CD8-positive, alpha-beta memory T cell (primary cell): Measurements from ENCODE around the gene VCPKMT. TPM values are rescaled to one million over a fixed set of nuclear protein-coding genes. Genes with fewer than 3 reads are reported as not detected.

Source experiments
- CTCF ChIA-PET: fragments of 350-600 bp; sonication (Branson Sonifier 250); formaldehyde crosslinking; loops from one replicate; lab custom pipeline; 2021; ENCODE audit warnings: antibody characterized with exemption; lab: Charles Lee
- POLR2A ChIA-PET: fragments of 350-600 bp; sonication (Branson Sonifier 250); formaldehyde crosslinking; loops from one replicate; lab custom pipeline; 2021; ENCODE audit warnings: antibody characterized with exemption; lab: Charles Lee
- DNase-seq, 5 donors: peaks; one replicate each; pipeline versions ENCODE4 v3.0.0 to v3.0.0-alpha.2; 2020 to 2022; ENCODE audit warnings: mixed read lengths in 1 of 5
- H3K27ac ChIP-seq: one replicate; pipeline ENCODE4 v1.7.0; 2013; ENCODE audit warnings: low read depth, mild to moderate bottlenecking, low read length, moderate library complexity
- H3K27me3 ChIP-seq: 2 replicates; pipeline ENCODE4 v1.7.0; 2013; ENCODE audit warnings: low read length, mild to moderate bottlenecking; ENCODE audit not compliant: insufficient read depth, poor library complexity, severe bottlenecking
- H3K36me3 ChIP-seq: 2 replicates; pipeline ENCODE4 v1.7.0; 2013; ENCODE audit warnings: mild to moderate bottlenecking, low read length, moderate library complexity; ENCODE audit not compliant: insufficient read depth
- H3K4me1 ChIP-seq: 2 replicates; pipeline ENCODE4 v1.7.0; 2013; ENCODE audit warnings: mild to moderate bottlenecking, low read length, moderate library complexity; ENCODE audit not compliant: insufficient read depth
- H3K4me3 ChIP-seq: 2 replicates; pipeline ENCODE4 v1.7.0; 2013; ENCODE audit warnings: mild to moderate bottlenecking, low read length
- H3K9me3 ChIP-seq: 2 replicates; pipeline ENCODE4 v1.7.0; 2013; ENCODE audit warnings: mild to moderate bottlenecking, low read length
- H3K27ac Mint-ChIP-seq, 8 donors: one replicate each; pipeline ENCODE4 v1.8.0; 2020 to 2021; ENCODE audit warnings: mixed read lengths in 8 of 8, mild to moderate bottlenecking in 6 of 8, inconsistent platforms in 3 of 8, moderate library complexity in 3 of 8
- H3K27me3 Mint-ChIP-seq, 2 donors: one replicate each; pipeline ENCODE4 v1.8.0; 2020 to 2021; ENCODE audit warnings: mixed read lengths in 2 of 2, mild to moderate bottlenecking in 1 of 2, moderate library complexity in 1 of 2
- H3K36me3 Mint-ChIP-seq, 3 donors: one replicate each; pipeline ENCODE4 v1.8.0; 2020 to 2021; ENCODE audit warnings: mixed read lengths in 3 of 3, inconsistent platforms in 1 of 3, mild to moderate bottlenecking in 1 of 3
- H3K4me1 Mint-ChIP-seq, 3 donors: one replicate each; pipeline ENCODE4 v1.8.0; 2020 to 2021; ENCODE audit warnings: mixed read lengths in 3 of 3, inconsistent platforms in 1 of 3, mild to moderate bottlenecking in 1 of 3
- H3K4me3 Mint-ChIP-seq, 7 donors: one replicate each; pipeline ENCODE4 v1.8.0; 2020 to 2021; ENCODE audit warnings: mixed read lengths in 7 of 7, mild to moderate bottlenecking in 6 of 7, moderate library complexity in 4 of 7, inconsistent platforms in 2 of 7
- H3K9me3 Mint-ChIP-seq, 5 donors: one replicate each; pipeline ENCODE4 v1.8.0; 2020 to 2022; ENCODE audit warnings: mixed read lengths in 5 of 5, mild to moderate bottlenecking in 3 of 5, moderate library complexity in 2 of 5, inconsistent platforms in 1 of 5
- polyA plus RNA-seq: library from polyadenylated mRNA; unstranded; fragments of 300-500 nt; fragmentation: Illumina TruSeq; gene quantifications from one replicate; pipeline ENCODE4 v1.2.3, GENCODE V29; 2021
- total RNA-seq, 2 experiments: library from RNA; stranded (reverse); gene quantifications; one replicate each; pipeline ENCODE4 v1.2.3, GENCODE V29; 2021

The VCPKMT gene
- total and polyA plus RNA-seq, 3 experiments from 2014 or later: 11.7 to 19.9 (median 16.5) TPM

DNA sequence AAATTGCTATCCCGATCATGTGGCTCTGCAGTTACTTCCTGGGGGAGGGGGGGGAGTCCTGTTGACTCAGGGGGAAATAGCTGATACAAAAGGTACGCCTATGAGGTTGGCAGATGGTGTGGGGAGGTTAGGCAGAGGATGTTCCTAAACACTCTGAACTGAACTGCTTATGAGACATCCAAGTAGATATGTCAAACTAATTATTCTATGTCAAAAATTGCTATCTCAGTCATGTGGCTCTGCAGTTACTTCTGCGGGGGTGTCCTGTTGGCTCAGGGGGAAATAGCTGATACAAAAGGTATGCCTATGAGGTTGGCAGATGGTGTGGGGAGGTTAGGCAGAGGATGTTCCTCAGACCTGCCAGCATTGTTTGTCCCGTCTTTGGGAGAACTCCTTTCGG, 5.1 kb upstream of the VCPKMT start:
- Histone ChIP-seq H3K9me3 (no peaks in the 10 kb centered on the region), H3K4me3 (no peak overlapping the region), H3K27ac (no peak overlapping the region), H3K4me1 (peaks cover 6% of the 10 kb centered on the region), H3K36me3 (peaks cover 6% of the 10 kb centered on the region), H3K27me3 (no peaks in the 10 kb centered on the region)
- Mint-ChIP-seq H3K36me3 (peaks cover 8 to 43% (median 9%) of the 10 kb centered on the region in 3 donors), H3K4me1 (peaks cover 5 to 7% (median 6%) of the 10 kb centered on the region in 3 donors), H3K27ac (peak overlapping the region in 3 of 8 donors; percentile 15 to 42 (median 21)), H3K9me3 (no peaks in the 10 kb centered on the region), H3K27me3 (no peaks in the 10 kb centered on the region), H3K4me3 (no peak overlapping the region)
- ChIA-PET POLR2A (no interaction called here), CTCF (interaction anchor here (1.4 kb wide), 1 partner anchor 260 kb away, joined by 4 read pairs; no protein-coding TSS in a partner anchor)
- no peak for DNase-seq

DNA sequence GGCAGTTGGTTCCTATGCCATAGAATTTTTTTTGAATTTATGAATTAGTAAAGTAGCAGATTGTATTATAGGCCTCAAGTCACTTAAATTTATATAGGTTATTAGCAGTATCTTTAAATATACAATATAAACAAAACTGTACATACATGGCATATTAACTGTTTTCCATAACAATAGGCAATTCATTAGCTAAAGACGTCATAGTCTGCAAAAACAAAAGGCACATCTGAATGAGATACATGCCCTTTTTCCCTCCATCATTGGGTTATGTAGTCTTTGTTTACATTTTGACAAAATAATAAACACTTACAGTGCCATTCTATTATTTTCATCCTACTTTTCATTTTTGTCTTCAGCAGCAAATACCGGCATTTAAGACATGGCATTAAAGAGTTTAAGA, 1.1 kb upstream of the VCPKMT start:
- POLR2A ChIA-PET: interaction anchor here (0.7 to 2.5 kb wide), 6 partner anchors 18 to 497 kb away, joined by 3 to 24 read pairs (median 3); partner anchors contain the start of gene RPL36AL
- H3K4me3 Mint-ChIP-seq: peak overlapping the region in 1 of 7 donors; percentile 40
- H3K4me1 Mint-ChIP-seq: peaks cover 22 to 40% (median 28%) of the 10 kb centered on the region in 3 donors
- peaks cover 17% of the 10 kb centered on the region for H3K36me3 ChIP-seq
- H3K9me3 ChIP-seq: no peaks in the 10 kb centered on the region
- peak overlapping the region; percentile 78 for H3K27ac ChIP-seq
- H3K27ac Mint-ChIP-seq: peak overlapping the region in 5 of 8 donors; percentile 17 to 94 (median 50)
- CTCF ChIA-PET: interaction anchor here (1.1 to 2.5 kb wide), 5 partner anchors 10 to 483 kb away, joined by 3 to 29 read pairs (median 8); partner anchors contain the start of genes DNAAF2, KLHDC2 and NEMF
- H3K36me3 Mint-ChIP-seq: peaks cover 4 to 49% (median 7%) of the 10 kb centered on the region in 3 donors
- no peak overlapping the region for H3K4me3 ChIP-seq
- no peaks in the 10 kb centered on the region for H3K27me3 ChIP-seq
- no peaks in the 10 kb centered on the region for H3K27me3 Mint-ChIP-seq
- no peaks in the 10 kb centered on the region for H3K9me3 Mint-ChIP-seq
- H3K4me1 ChIP-seq: peaks cover 26% of the 10 kb centered on the region
- no peak for DNase-seq

DNA sequence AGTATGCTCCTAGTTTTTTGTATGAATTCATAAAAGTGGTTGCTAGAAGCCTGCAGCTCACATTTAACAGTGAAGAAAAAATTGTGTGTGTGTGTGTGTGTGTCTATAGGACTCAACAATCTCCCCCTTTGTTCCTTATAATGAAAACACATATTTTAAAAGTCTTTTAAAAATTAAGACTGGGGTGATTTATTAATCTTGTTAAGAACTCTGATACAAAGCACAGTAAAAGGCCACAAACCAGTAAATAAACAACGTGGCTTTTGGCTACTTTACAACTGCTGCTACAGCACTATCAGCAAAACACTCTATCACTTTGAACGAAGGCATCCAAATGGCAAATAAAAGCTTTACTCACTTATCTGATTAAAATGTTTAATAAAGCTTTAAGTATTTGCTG, 594 bp upstream of the VCPKMT start:
- peaks cover 26% of the 10 kb centered on the region for H3K4me1 ChIP-seq
- Mint-ChIP-seq H3K4me3 (peak overlapping the region; percentile 95 to 97 (median 97)), H3K27ac (peak overlapping the region; percentile 94 to 99 (median 99)), H3K36me3 (peaks cover 4 to 53% (median 7%) of the 10 kb centered on the region in 3 donors), H3K4me1 (peaks cover 22 to 40% (median 28%) of the 10 kb centered on the region in 3 donors), H3K9me3 (no peaks in the 10 kb centered on the region), H3K27me3 (no peaks in the 10 kb centered on the region)
- no peaks in the 10 kb centered on the region for H3K9me3 ChIP-seq
- no peak for DNase-seq
- POLR2A ChIA-PET: interaction anchor here (0.7 to 2.5 kb wide), 9 partner anchors 19 to 497 kb away, joined by 3 to 24 read pairs (median 3); partner anchors contain the start of genes KLHDC2, NEMF and RPL36AL
- CTCF ChIA-PET: interaction anchor here (0.8 to 2.5 kb wide), 10 partner anchors 10 to 482 kb away, joined by 3 to 29 read pairs (median 5); partner anchors contain the start of genes DNAAF2, KLHDC2 and NEMF
- H3K36me3 ChIP-seq: peaks cover 22% of the 10 kb centered on the region
- peak overlapping the region; percentile 78 for H3K27ac ChIP-seq
- no peaks in the 10 kb centered on the region for H3K27me3 ChIP-seq
- peak overlapping the region; percentile 40 for H3K4me3 ChIP-seq

DNA sequence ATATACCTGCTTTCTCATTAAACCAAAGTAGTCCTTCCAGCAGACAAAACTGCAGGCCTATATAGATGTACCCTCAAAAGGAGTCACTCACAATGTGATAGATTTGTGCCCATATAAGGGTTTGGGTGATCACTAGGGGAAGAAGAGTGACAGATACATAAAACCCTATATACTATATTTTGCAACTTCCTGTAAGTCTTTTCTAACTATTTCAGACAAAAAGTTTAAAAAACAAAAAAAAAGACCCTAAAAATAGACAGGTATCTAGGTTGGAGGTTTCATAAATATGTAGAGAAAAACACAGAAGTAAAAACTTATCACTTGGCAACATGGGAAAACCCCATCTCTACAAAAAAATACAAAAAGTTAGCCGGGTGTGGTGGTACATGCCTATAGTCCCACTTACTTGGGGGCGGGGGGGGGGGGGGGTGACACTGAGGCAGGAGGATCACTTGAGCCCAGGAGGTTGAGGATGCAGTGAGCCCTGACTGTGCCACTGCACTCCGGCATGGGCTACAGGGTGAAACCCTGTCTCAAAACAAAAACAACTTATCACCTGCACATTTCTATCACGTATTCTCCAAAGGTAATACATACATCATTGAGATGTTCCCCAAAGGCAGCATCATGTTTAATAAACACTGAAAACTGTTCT, 2.9 kb downstream of the VCPKMT start:
- Mint-ChIP-seq H3K9me3 (no peaks in the 10 kb centered on the region), H3K27ac (peak overlapping the region; percentile 7 to 82 (median 61)), H3K4me3 (peak overlapping the region in 3 of 7 donors; percentile 24 to 54 (median 51)), H3K4me1 (peaks cover 24 to 50% (median 37%) of the 10 kb centered on the region in 3 donors), H3K36me3 (peaks cover 3 to 75% (median 11%) of the 10 kb centered on the region in 3 donors), H3K27me3 (no peaks in the 10 kb centered on the region)
- CTCF ChIA-PET: interaction anchor here (0.6 to 4.9 kb wide), 10 partner anchors 31 to 261 kb away, joined by 3 to 19 read pairs (median 4); partner anchors contain the start of gene NEMF
- H3K27me3 ChIP-seq: no peaks in the 10 kb centered on the region
- H3K4me1 ChIP-seq: peaks cover 26% of the 10 kb centered on the region
- H3K27ac ChIP-seq: no peak overlapping the region
- H3K9me3 ChIP-seq: no peaks in the 10 kb centered on the region
- DNase-seq: no peak
- POLR2A ChIA-PET: no interaction called here
- H3K4me3 ChIP-seq: no peak overlapping the region
- peaks cover 37% of the 10 kb centered on the region for H3K36me3 ChIP-seq

DNA sequence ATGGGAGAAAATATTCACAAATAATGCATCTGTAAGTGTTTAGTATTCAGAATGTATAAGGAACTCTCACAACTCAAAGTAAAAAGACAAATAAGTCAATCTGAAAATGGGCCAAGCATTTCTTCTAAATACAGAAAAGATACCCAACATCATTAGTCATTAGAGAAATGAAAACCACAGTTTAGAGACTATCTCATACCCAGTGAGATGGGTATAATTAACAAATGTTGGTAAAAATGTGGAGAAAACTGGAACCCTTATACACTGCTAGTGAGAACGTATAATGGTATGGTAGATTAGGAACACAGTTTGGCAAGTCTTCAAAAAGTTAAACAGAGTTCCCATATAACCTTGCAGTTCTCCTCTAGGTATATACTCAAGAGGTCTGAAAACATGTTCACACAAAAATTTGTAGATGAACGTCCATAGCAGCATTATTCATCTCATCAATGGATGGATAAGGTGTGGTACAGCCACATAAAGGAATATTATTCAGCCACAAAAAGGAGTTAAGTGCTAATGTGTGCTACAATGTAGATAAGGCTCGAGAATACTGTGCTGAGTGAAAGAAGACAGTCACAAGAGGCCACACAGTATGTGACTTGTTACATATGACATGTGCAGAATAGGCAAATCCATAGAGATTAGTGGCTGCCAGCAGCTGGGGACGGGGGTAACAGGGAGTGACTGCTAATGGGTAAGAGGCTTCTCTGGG, 5.9 kb downstream of the VCPKMT start:
- Mint-ChIP-seq H3K36me3 (peaks cover 0 to 72% (median 7%) of the 10 kb centered on the region in 3 donors), H3K4me1 (peaks cover 11 to 36% (median 23%) of the 10 kb centered on the region in 3 donors), H3K4me3 (peak overlapping the region in 1 of 7 donors; percentile 69), H3K27me3 (no peaks in the 10 kb centered on the region), H3K9me3 (no peaks in the 10 kb centered on the region), H3K27ac (peak overlapping the region in 4 of 8 donors; percentile 1 to 69 (median 54))
- Histone ChIP-seq H3K4me3 (no peak overlapping the region), H3K36me3 (peaks cover 33% of the 10 kb centered on the region), H3K27me3 (no peaks in the 10 kb centered on the region), H3K27ac (no peak overlapping the region), H3K4me1 (peaks cover 16% of the 10 kb centered on the region), H3K9me3 (no peaks in the 10 kb centered on the region)
- no peak for DNase-seq
- ChIA-PET POLR2A (no interaction called here), CTCF (interaction anchor here (0.7 to 4.9 kb wide), 2 partner anchors 248 to 268 kb away, joined by 3 to 19 read pairs; no protein-coding TSS in a partner anchor)

DNA sequence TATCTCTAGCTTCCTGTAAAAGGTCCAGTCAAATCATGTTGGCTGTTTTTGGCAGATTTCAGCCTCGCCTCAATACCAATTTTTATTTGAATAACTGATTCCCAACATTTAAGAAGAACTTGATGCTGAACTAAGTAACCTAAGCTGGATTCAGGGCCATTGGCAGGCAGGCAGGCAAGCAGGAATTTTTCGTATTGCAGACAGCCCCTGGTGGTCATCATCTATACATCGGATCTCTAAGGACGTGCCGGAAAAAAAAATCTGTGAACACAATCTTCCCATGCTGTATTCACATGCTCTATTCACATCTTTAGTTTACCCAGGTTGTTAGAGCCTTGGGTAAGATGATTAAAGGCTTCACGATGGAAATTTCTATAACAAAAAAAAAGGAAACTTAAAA, 7.0 kb downstream of the VCPKMT start:
- Histone ChIP-seq H3K27me3 (no peaks in the 10 kb centered on the region), H3K4me3 (no peak overlapping the region), H3K36me3 (peaks cover 29% of the 10 kb centered on the region), H3K9me3 (no peaks in the 10 kb centered on the region), H3K27ac (no peak overlapping the region), H3K4me1 (peaks cover 8% of the 10 kb centered on the region)
- Mint-ChIP-seq H3K4me3 (no peak overlapping the region), H3K9me3 (no peaks in the 10 kb centered on the region), H3K36me3 (peaks cover 0 to 67% (median 7%) of the 10 kb centered on the region in 3 donors), H3K27ac (peak overlapping the region in 2 of 8 donors; percentile 17 to 40), H3K4me1 (peaks cover 8 to 33% (median 22%) of the 10 kb centered on the region in 3 donors), H3K27me3 (no peaks in the 10 kb centered on the region)
- no peak for DNase-seq
- POLR2A ChIA-PET: no interaction called here
- CTCF ChIA-PET: interaction anchor here (1.0 to 7.1 kb wide), 2 partner anchors 242 to 248 kb away, joined by 3 to 47 read pairs; no protein-coding TSS in a partner anchor

DNA sequence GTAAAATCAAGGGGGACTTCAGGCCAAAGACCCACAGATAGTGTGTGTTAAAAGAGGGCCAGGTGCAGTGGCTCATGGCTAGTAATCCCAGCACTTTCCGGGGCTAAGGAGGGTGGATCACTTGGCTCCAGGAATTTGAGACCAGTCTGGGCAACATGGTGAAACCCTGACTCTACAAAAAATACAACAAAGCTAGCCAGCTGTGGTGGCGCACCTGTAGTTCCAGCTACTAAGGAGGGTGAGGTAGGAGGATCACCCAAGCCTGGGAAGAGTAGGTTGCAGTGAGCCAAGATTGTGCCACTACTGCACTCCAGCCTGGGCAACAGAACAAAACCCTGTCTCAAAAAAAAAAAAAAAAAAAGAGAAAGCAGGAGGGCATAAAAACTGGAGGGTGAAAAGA, 8.5 kb downstream of the VCPKMT start:
- H3K4me1 Mint-ChIP-seq: peaks cover 14 to 32% (median 31%) of the 10 kb centered on the region in 3 donors
- ChIA-PET POLR2A (interaction anchor here (0.6 to 0.7 kb wide), 2 partner anchors 106 to 254 kb away, joined by 4 read pairs; no protein-coding TSS in a partner anchor), CTCF (interaction anchor here (0.8 to 7.1 kb wide), 4 partner anchors 228 to 255 kb away, joined by 3 to 47 read pairs (median 16); partner anchors contain the start of gene NEMF)
- no peak overlapping the region for H3K4me3 Mint-ChIP-seq
- peak overlapping the region in 4 of 8 donors; percentile 15 to 64 (median 38) for H3K27ac Mint-ChIP-seq
- no peaks in the 10 kb centered on the region for H3K9me3 Mint-ChIP-seq
- Histone ChIP-seq H3K4me1 (peaks cover 12% of the 10 kb centered on the region), H3K9me3 (no peaks in the 10 kb centered on the region), H3K36me3 (peaks cover 24% of the 10 kb centered on the region), H3K4me3 (no peak overlapping the region), H3K27ac (no peak overlapping the region), H3K27me3 (no peaks in the 10 kb centered on the region)
- no peaks in the 10 kb centered on the region for H3K27me3 Mint-ChIP-seq
- peaks cover 0 to 58% (median 5%) of the 10 kb centered on the region in 3 donors for H3K36me3 Mint-ChIP-seq
- no peak for DNase-seq
